ENCODE data around the gene EDA.

- TF ChIP-seq CTCF (IDR thresholded peaks at IDR 0.05 in 8 of 11, conservative IDR thresholded peaks at IDR 0.05 in 3 of 11) (no peak), POLR2AphosphoS5 (IDR thresholded peaks at IDR 0.05) (no peak), POLR2A (IDR thresholded peaks at IDR 0.05) (no peak)
These were observed 89.9 kb downstream of the EDA start for GRCh38 chrX:69705818-69706217.
